Ramos (cell line): ENCODE measurements around the gene FASTK.

Experiments
- in situ Hi-C: fragments of 300-500 bp; cut with MboI; formaldehyde crosslinking; loops from one replicate; pipeline ENCODE4 v1.14.3; 2022; ENCODE audit warnings: low sequenced_read_pairs; ENCODE audit not compliant: unreplicated experiment

The FASTK gene

DNA sequence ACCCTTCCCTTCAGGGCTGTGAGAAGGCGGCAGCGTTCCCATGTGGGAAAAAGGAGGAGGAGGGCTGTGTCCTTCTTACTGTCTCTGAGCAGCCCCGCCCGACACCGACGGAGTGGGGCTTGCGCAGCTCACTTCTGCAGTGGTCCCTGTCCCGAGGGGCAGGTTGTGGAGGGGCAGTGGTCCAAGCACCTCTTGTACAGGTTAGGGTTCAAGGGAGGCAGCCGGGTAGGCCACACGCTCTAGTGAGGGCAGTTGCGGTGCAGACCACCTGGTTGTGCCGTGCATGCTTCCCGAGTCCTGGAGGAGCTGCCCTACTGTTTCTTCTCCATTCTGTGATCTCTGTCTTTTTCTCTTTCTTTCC lies 38.4 kb upstream of the FASTK start:
- in situ Hi-C loops = no loop called here

DNA sequence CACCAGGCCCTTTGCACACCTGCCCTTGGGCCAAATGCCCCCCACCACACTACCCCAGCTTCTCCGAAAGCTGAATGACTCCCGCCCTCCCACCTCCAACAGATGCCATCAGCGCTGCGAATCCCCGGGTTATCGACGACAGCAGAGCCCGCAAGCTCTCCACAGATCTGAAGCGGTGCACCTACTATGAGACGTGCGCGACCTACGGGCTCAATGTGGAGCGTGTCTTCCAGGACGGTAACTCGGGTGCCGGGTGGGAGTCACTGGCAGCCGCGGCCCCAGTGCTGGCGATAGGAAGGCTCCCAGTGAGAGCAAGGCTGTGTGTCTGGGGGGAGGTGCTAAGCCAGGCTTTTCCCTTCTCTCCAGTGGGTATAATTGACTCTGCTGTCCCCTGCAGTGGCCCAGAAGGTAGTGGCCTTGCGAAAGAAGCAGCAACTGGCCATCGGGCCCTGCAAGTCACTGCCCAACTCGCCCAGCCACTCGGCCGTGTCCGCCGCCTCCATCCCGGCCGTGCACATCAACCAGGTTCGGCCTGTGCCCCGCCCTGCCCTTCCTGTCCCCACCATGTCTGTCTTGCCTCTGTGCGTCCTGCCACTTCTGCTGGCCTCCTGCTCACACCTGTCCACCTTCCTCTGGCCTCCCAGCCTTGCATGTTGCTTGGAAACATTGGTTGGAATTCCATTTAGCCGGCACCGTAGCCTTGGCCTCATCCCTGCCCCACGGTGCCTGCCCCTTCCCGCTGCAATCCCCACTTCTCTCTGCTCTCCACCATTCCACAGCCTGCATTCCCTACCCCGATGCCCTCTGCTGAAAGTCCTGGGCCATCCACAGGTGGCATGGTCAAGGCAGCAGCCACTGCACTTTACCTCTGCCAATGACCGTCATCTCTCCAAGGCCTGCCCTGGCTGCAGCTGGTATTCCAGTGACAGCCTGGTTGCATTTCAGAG lies 37.8 kb upstream of the FASTK start:
- in situ Hi-C loops = no loop called here

DNA sequence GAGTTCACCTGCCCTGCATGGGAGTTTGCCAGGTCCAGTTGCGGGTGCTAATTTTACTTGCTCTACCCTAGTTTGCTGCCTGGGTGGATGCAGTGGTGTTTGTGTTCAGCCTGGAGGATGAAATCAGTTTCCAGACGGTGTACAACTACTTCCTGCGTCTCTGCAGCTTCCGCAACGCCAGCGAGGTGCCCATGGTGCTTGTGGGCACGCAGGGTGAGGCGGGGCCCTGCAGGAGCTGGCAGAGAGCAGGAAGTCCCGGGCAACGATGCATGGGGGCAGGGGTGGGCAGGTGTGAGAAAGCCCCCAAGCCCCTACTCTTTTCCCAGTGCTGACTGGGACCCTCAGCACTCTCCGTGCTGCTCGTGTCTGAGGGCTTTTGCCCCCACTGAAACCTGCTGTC lies 37.0 kb upstream of the FASTK start:
- in situ Hi-C loops = no loop called here

DNA sequence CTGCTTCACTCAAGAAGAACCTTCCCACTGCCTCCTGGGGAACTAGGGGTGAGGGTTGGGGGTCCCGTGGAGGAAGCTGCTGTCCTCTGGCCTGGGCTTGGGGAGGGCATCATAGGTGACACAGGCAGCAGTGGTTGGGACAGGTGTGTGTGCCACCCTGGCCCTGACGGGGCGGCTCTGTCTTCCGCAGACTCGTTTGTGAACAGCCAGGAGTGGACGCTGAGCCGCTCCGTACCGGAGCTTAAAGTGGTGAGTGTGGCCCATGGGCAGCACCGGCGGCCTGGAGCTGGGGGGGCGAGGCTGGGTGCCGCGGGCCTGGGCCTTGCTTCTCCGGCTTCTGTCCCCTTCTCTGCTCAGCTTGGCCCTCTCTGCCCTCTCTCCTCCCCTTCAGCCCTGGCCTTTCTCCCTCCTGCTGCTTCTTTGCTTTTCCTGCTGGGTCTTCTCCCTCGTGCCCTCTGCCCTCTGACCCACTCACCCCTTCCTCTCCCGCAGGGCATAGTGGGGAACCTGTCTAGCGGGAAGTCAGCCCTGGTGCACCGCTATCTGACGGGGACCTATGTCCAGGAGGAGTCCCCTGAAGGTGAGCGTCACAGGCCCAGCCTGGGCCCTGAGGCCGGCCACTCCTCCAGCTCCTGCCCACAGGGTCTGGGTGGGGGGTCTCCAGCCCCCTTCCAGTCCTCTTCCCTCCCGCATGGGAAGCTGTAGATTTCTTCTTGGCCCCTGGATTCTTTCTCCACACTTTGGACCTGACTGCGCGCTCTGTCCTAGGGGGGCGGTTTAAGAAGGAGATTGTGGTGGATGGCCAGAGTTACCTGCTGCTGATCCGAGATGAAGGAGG lies 36.2 kb upstream of the FASTK start:
- in situ Hi-C loops = no loop called here

DNA sequence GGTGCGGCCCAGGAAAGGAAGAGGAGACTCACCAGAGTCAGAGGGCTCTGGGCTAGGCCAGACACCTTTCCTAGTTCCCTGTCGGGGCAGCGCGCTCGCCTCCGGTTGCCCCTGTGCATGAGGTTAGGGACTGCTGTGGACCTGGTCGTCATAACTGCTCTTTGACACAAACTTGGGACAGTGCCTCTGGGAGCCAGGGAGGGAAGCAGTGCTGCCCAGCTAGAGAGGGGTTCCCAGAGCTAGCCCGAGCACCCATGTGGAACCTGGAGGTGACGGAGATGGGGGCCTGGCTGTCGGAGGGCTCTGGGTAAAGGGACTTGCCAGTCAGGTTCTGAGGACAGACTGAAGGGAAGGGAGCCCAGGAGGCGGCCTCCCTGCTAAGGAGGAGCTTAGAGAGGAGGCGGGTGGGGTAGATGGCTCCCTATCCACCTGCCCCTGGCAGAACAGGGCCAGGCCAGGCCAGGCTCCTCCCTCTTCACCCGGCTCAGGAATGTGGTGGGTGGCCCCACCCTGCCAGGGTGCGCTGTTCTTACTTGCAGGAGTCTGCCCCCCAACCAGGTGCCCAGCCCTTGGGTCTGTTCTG lies 35.3 kb upstream of the FASTK start:
- in situ Hi-C loops = no loop called here

DNA sequence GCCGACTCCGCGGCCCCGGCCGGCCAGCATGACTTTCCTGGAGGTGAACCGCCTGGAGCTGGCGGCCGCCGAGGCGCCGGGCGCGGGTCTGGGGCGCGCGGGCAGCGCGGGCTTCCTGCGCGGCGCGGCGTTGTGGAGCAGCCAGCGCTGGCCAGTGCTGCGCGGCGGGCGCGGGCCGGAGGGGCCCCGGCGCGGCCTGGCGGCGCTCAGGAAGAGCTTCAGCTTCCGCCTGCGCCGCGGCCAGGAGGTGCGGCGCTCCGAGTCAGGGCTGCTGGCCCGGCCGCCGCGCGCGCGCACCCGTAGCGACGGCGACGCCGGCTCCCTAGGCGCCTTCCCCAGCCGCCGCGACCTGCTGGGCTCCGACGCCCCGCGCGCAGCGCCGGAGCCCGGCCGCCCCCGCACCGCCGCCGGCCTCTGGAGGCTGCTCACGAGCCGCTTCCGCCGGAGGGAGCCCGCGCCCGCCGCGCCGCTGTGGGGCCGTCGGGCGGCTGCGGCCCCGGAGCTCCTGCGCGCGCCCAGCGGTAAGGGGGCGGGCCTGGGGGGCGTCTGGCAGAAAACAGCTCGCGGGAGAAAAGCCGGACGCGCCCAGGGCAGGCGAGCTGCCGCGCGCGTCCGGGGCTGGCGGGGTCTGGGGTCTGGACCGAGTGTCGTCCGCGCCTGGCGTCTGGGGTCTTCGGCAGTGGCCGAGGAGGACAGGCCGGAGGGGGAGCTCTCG lies 34.7 kb upstream of the FASTK start:
- in situ Hi-C loops = no loop called here

DNA sequence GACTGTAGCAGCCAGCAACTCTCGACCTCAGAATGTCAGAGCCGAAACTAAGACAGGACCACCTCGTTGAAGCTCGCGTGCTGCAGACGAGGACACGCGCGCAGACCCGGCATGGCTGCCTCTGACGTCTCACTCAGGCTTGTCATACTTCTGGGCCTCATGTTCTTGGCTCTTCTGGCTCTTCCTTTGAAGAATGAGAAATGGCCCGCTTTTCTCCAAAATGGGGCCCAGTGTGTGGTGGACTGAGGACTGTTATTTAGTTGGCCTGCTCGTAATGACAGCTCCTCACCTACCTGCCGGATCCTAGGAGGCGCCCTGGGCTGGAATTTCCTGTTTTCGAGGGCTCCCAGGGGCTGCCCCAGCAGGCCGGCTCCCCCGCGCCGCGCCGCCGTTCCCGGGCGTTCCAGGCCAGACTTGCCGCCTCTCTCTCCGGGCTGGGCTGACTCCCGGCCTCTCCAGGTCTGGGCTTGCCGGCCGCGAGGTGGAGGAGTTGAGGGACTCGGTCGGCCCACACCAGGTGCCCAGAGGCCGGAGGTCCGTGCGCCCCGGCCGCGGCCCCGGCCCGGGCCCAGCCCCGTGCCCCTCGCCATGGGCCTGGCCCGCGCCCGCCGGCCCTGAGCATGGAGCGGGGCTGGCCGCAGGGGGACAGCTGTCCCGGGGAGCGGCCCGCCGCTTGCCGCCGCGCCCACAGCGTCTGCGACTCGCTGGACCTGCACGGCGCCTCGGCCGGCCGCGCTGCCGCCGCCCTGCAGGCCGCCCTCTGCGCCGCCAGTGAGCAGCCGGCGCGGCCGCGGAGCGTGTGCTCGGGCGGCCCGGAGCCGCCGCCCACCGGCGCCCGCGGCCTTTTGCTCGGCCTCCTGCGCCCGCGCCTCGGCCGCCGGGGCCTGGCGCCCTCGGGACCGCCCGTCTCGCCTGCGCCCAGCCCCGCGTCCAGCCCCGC lies 33.8 kb upstream of the FASTK start:
- in situ Hi-C loops = no loop called here

DNA sequence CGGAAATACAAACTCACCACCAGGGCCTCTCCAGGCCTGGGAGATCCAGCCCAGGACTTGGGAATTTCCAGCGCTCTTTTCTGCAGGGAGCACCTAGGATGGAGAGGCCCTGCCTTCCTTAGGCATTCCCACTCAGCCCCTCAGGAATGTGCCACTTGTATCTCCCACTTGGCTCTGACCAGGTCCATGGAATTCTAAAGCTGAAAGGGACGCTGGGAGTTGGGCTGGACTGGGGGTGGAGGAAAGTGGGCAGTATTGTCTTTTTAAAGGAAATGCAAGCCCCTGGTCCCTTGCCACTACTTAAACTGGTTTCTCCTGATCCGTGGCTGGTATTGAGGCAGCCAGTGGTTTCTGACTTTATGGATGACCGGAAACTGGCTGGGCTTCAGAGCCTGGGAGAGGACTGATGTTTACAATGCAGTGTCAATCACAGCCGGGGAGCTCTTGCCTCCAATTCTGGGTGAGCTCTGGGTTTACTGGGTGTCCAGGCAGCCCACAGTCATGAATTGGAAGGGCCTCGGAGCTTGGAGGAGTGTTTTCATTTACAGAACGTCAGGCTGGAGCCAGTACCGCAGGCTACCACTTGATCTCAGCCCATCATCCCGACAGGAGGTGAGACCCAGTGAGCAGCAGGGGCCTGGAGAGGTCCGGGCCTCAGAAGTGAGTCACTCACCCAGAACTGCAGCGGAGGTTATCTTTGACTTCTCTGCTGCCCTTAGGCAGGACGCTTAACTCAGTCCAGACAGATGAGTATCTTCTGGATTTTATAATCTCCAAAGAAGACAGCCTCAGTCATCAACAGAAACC lies 32.9 kb upstream of the FASTK start:
- in situ Hi-C loops = no loop called here

DNA sequence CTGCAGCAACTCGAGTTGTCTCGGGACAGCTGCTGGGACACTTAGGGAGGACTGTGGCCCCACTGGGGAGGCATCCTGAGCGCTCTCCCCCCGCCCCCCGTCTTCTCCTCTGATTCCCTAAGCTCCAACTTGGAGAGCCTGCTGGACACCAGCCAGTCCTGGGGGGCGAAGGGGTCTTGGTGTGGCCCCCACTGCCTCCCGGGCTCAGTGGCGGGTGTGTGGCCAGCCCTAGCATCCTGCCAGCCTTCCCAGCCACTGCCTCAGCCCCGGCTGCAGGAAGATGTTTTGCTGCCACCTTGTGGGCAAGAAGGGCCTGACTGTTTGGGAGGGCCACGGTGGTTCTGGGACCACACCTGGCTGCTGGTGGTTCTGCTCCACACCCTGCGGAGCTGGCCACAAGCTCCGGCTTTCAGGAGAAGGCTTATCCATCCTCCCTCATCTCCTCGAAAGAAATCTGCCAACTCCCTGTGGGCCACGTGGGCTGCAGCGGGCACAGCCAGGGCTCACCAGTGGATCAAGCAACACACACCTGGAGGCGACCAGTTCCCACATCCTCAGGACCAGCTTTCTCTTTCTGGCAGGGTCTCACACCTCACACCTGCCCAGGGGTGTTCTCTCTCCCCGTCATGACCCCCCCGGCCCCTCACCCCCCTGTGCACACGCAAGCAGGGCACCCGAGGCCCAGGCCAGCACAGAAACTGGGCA lies 30.5 kb upstream of the FASTK start:
- in situ Hi-C loops = no loop called here

DNA sequence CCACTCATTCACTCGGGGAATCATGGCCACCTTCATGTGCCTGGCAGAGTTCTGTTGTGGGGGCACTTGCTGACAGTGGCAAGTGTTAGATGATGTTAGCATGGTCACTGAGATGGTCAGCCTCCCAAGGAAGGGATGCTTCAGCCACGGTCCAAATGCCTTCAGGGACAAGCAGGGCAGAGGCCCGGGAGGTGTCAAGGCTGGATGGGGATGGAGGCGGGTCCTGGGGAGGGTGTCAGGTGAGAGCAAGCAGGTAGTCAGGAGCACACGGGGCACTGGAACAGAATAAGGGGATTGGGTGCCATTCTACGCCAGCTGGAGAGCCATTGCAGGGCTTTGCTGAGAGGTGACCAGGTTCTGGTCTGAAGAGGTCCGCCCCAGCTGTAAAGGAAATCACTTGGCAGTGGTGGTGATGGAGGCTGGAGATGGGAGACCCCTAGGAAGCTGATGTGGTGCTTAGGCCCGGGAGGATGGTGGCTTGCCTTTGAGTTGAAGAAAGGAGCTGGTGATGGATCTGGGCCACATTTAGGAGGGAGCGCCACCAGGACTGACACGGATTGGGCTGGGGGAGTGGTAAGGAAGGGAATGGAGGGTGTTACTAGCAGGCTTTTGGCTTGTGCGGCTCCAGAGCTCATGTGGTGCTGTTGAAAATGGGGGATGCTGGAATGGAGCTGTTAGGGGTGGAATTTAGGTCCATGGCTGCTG lies 29.8 kb upstream of the FASTK start:
- in situ Hi-C loops = no loop called here

DNA sequence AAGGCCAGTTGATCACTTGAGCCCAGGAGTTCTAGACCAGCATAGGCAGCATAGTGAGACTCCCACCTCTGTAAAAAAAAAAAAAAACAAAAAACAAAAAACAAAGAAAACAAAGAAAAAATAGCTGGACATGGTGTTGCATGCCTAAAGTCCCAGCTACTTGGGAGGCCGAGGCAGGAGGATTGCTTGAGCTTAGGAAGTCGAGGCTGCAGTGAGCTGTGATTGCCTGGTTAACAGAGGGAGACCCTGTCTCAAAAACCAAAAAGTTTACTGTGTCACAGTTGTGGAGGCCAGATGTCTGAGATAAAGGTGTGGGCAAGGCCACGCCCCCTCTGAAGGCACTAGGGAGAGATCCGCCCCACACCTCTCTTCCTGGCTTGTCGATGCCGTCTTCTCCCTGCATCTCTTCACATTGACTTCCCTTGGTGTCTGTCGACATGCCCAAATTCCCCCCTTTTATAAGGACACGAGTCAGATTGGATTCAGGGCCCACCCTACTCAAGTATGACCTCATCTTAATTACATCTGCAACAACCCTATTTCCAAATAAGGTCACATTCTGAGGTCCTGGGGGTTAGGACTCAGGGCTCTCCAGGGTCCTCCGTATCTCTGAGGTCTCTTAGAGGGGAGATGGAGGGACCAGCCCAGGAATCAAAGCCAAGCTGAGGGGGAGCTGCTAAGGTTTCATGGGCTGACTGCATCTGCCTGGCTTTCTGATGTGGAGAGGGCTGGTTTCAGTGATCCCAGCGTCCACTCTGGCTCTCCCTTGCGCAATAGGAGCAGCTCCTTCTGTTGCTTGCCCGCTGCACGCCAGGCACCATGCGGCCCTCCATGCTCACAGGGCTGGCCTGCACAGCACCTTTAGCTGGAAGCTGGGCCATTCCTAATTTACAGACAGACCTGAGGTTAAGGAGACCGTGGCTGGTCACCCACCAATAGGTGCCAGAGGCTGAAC lies 28.8 kb upstream of the FASTK start:
- in situ Hi-C loops = loop anchor here (10.0 kb wide), 1 partner anchor 325 kb away; no protein-coding TSS in a partner anchor

DNA sequence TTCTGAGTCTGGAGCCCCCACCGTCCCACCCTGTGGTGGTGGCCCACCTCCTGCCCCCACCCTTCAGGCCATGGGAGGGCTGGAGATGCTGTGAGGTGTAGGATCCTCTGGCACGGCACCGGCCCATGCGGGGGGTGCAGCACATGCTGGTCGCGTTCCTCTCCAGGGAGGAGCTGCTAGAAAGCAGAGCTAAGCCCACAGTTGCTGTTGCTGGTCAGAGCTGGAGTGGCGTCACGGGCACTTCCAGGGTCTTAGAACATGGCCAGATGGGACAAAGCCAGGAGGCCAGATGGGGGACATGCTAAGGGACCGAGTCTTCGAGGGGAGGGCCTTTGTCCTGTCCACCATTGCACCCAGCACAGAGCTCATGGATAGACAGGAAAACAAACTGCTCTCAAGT lies 27.3 kb upstream of the FASTK start:
- in situ Hi-C loops = loop anchor here (10.0 kb wide), 1 partner anchor 323 kb away; no protein-coding TSS in a partner anchor

DNA sequence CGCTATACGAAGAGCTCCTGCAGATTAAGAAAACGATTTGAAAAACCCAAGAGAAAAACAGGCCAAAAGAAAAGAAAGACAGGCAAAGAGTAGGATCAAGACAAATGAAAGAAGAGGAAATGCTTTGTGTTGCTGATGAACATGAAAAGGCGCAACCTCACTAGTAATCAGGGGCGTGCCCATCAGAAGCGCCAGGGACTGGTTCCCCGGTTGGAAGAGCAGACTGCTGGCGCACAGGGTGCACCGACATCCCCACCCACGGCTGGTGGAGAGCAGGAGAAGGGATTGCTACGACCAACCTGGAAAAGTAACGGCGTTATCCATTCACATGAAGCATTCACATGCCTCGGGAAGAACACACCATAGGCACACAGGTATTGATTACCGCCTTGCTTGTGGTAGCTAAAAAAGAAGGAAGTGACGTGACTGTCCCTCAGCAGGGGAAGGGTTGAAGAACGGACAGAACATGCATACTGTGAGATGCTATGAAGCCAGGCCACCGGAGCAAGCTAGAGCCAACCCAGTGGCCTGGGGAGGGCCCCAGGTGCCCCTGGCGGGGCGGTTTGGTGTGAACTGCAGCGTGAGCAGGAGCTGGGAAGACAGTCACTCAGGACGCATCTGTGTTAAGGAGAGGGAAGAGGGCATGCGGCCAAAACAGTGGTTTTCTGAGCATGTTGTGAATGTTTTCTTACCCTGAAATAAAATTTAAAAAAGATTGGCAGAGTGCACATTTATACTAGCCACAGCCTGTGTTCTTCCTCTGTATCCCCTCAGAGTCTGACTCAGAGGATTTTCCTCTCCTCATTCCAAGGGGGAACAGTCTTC lies 24.0 kb upstream of the FASTK start:
- in situ Hi-C loops = loop anchor here (10.0 kb wide), 1 partner anchor 320 kb away; no protein-coding TSS in a partner anchor

DNA sequence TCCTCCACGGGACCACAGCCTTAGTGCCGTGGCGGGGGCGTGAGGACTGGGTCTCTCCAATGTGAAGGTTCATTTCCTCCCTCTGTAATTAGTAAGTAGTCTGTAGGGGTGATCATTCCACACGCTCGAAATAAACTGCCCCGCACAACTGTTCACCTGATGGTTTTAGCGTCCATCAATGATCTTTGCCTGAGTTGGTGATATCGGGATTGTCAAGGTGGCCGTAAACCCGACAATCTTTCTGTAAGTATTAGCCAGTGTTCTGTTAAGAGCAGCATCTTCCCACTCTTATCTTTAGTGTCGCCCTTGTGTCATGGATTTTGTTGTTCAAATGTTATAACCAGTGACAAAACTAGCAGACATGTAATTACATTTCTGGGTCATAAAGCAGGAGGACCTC lies 23.4 kb upstream of the FASTK start:
- in situ Hi-C loops = loop anchor here (10.0 kb wide), 1 partner anchor 319 kb away; no protein-coding TSS in a partner anchor

DNA sequence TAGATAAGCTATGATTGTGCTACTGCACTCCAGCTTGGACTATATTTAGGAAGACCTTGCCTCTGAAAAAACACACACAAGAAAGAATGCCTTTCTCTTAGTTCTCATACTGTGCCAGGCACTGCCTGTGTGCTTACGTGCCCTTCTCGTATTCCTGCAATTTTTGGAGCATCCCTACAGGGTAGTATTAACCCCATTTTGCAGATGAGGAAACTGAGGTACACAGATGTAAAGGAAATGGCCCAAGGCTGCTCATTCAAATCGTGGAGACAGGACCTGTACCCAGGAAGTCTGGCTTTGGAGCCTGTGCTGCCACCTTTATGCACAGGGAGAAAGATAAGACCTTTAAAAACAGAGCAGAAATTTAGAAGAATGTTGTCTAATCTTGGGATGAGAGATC lies 22.4 kb upstream of the FASTK start:
- in situ Hi-C loops = loop anchor here (10.0 kb wide), 1 partner anchor 318 kb away; no protein-coding TSS in a partner anchor
